Retina (tissue), 1 donor: ENCODE results near the gene DUSP23.

ENCODE experiments used
- DNase-seq: peaks from one replicate; pipeline ENCODE4 v3.0.0-alpha.2; 2016

The DUSP23 gene

GRCh38 chr1:159829273-159829634 lies 48.5 kb downstream of the DUSP23 start:
- DNase-seq: no peak

DNA sequence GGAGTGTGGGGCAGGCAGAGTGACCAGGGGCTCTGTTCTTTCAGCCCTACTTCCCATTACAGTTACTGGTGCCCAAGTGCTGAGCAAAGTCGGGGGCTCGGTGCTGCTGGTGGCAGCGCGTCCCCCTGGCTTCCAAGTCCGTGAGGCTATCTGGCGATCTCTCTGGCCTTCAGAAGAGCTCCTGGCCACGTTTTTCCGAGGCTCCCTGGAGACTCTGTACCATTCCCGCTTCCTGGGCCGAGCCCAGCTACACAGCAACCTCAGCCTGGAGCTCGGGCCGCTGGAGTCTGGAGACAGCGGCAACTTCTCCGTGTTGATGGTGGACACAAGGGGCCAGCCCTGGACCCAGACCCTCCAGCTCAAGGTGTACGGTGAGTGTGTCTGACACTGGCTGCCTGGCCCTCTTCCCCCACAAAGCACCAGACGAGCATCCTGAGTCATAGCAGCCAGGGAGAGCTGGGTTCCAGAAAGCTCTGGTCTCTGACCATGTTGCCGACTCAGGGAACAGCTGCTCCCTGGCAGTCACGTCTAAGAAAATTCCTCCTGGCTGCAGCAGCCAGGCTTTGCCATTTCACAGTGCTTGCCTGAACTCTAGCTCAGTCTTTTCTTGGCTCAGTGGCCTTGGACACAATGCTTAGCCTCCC lies 49.2 kb downstream of the DUSP23 start:
- DNase-seq: no peak

GRCh38 chr1:159830722-159831121 lies 50.0 kb downstream of the DUSP23 start:
- DNase-seq: no peak

- peak; percentile 57 for DNase-seq
Observed at GRCh38 chr1:159831412-159832141, 50.8 kb downstream of the DUSP23 start.
